Muscle layer of colon (tissue), 2 donors: ENCODE data around the gene ARFGAP2.
"Not testable (repeated sequence)": the region's sequence is repeated elsewhere in the genome, so short reads cannot be mapped to it uniquely, and the experiment has no call there.

ENCODE experiments used
- H3K27ac ChIP-seq: one replicate; pipeline ENCODE4 v1.7.0; 2013; ENCODE audit warnings: low read depth, mild to moderate bottlenecking, low read length, moderate library complexity
- H3K27me3 ChIP-seq, 2 donors: one replicate each; pipeline ENCODE4 v1.7.0; 2013; ENCODE audit warnings: low read length in 2 of 2, mild to moderate bottlenecking in 2 of 2; ENCODE audit not compliant: insufficient read depth in 2 of 2, control insufficient read depth in 1 of 2
- H3K36me3 ChIP-seq: one replicate; pipeline ENCODE4 v1.7.0; 2013; ENCODE audit warnings: mild to moderate bottlenecking, low read length; ENCODE audit not compliant: insufficient read depth
- H3K4me1 ChIP-seq: one replicate; pipeline ENCODE4 v1.7.0; 2013; ENCODE audit warnings: mild to moderate bottlenecking, low read length; ENCODE audit not compliant: insufficient read depth
- H3K4me3 ChIP-seq, 2 donors: one replicate each; pipeline ENCODE4 v1.7.0; 2013; ENCODE audit warnings: low read length in 2 of 2, low read depth in 1 of 2, mild to moderate bottlenecking in 1 of 2, moderate library complexity in 1 of 2
- H3K9ac ChIP-seq: one replicate; pipeline ENCODE4 v1.7.0; 2013; ENCODE audit warnings: low read length
- H3K9me3 ChIP-seq: one replicate; pipeline ENCODE4 v1.7.0; 2013; ENCODE audit warnings: mild to moderate bottlenecking, low read length
- donor health status: abdominal sarcoma.
- donor health status: Adenocarcinoma of cecum.

Gene ARFGAP2

DNA sequence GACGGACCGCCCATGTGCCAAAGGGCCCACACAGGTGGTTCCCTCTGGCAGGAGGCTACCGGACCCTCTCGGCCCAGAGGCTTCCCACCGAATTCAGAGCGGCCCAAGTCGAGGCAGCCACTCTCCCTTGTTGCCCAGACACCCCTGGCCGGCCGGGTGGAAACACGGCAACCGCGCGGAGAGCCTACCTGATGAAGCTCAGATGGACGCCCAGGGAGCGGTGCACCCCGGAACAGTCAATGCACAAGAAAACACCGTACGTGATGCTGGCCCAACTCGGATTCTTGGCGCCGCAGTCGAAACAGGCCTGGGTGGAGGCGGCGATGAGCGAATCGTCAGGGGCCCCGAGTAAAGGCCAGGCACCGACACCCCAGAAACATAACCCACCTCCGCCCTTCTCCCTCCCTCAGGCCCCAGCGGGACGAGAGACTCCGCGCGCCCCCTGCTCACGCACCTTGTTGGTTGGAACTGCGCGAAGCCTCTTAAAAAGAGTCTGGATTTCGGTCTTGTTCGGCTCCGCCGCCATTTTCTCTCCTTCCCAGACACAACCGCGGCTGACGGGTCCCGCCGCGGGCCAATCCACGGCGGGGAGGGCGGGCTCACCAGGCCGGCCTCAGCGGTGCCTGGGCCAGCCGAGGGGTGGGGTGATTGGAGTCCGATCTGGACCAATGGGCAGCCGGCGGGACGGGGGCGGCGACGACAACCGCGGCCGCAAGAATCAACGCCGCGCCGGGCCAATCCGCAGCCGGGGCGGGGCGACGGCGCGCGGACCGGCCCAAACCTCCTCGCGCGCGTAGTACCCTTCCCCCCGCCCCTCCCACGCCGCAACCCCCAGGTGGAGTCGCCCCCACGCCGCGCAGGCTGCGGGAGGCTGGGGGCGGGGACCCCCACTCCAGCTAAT, at the start of gene ARFGAP2:
Gene ARFGAP2, minus strand, starts transcription at position 552 of the 901 bp plus-strand sequence. Its CDS starts 26 bp downstream, at position 526.
- H3K36me3 ChIP-seq = peaks cover 63% of the 10 kb centered on the region
- no peaks in the 10 kb centered on the region for H3K9me3 ChIP-seq
- H3K9ac ChIP-seq = peak within 1 kb of the TSS; percentile 78
- H3K4me3 ChIP-seq = peak within 1 kb of the TSS; percentile 69 to 87
- H3K4me1 ChIP-seq = peaks cover 55% of the 10 kb centered on the region
- no peaks in the 10 kb centered on the region for H3K27me3 ChIP-seq
- H3K27ac ChIP-seq = peak within 1 kb of the TSS; percentile 97

DNA sequence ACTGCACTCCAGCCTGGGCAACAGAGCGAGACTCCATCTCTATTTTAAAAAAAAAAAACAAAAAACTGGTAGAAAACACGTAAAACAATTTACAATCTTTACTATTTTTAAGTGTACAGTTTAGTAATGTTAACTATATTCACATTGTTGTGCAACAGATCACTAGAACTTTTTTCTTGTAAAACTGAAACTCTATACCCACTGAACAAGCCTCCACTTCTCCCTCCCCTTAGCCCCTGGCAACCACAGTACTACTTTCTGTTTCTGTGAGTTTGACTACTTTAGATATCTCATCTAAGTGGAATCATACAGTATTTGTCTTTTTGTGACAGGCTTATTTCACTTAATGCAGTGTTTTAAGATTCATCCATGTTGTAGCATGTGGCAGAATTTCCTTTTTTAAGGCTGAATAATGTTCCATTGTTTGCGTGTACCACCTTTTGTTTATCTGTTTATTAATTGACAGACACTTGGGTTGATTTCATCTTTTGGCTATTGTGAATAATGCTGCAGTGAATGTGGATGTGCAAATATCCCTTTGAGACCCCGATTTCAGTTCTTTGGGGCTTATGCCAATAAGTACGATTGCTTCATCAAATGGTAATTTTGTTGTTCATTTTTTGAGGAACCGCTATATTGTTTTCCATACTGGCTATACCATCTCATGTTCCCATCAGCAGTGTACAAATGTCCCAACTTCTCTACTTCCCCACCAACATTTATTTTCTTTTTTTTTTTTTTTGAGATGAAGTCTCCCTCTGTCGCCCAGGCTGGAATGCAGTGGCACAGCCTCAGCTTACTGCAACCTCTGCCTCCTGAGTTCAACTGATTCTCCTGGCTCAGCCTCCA, 49.1 kb upstream of the ARFGAP2 start:
- Histone ChIP-seq H3K4me3 (no peak overlapping the region), H3K9ac (no peak overlapping the region), H3K9me3 (no peaks in the 10 kb centered on the region), H3K27ac (no peak overlapping the region), H3K36me3 (peaks cover 19% of the 10 kb centered on the region), H3K4me1 (no peaks in the 10 kb centered on the region), H3K27me3 (no peaks in the 10 kb centered on the region)

DNA sequence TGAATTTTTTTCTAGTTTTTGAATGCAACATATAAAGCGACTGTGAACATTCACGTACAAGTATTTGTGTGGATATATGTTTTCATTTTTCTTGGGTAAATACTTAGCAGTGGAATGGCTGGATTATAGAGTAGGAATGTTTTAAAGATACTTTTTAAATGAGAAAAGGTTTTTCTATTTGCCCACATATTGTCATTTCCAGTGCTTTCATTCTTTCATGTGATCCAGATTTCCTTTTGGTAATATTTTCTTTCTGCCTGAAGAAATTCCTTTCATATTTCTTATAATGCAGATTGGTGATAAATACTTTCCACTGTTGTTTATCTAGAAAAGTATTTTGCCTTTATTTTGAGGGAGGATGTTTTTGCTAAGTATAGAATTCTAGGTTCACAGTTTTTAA, 46.0 kb upstream of the ARFGAP2 start:
- H3K4me3 ChIP-seq = no peak overlapping the region
- H3K36me3 ChIP-seq = peaks cover 30% of the 10 kb centered on the region
- H3K9me3 ChIP-seq = no peaks in the 10 kb centered on the region
- no peak overlapping the region for H3K27ac ChIP-seq
- no peak overlapping the region for H3K9ac ChIP-seq
- peaks cover 7% of the 10 kb centered on the region for H3K4me1 ChIP-seq
- no peaks in the 10 kb centered on the region for H3K27me3 ChIP-seq

GRCh38 chr11:47220401-47220821, 43.7 kb upstream of the ARFGAP2 start:
- Histone ChIP-seq H3K27me3 (no peaks in the 10 kb centered on the region), H3K36me3 (peaks cover 20% of the 10 kb centered on the region), H3K9me3 (no peaks in the 10 kb centered on the region), H3K4me1 (peaks cover 18% of the 10 kb centered on the region), H3K4me3 (no peak overlapping the region), H3K27ac (no peak overlapping the region), H3K9ac (no peak overlapping the region)

- H3K27me3 ChIP-seq = no peaks in the 10 kb centered on the region
- peak overlapping the region; percentile 65 for H3K9ac ChIP-seq
- H3K9me3 ChIP-seq = no peaks in the 10 kb centered on the region
- H3K27ac ChIP-seq = peak overlapping the region; percentile 100
- H3K4me1 ChIP-seq = peaks cover 18% of the 10 kb centered on the region
- peaks cover 20% of the 10 kb centered on the region for H3K36me3 ChIP-seq
- H3K4me3 ChIP-seq = peak overlapping the region; percentile 78 to 80
Measured at GRCh38 chr11:47216121-47216798, 39.6 kb upstream of the ARFGAP2 start.

DNA sequence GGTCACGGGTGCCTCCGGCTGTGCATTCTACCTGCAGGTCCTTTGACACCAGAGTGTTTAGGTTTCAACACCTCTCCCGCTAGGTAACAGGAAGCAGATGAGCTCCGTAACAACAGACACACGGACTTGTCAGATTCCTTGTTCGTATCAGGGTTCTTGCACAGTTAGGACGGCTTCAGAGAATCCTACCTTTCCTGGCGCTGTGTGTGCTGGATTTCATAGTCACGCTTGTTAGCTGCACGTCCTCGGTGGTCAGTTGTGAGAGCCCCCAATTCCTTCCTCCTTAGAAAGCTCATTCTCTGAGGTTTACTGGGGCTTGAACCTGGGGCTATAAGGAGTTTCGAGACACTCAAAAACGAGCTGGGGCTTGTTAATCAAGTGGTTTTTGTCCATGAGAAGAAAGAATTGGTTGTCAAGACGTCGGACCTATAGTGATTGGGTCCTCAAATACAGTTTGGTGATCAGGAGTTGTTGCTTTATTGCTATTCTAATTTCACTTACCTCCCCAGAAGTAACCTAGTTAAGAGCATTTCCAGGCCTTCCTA, 38.8 kb upstream of the ARFGAP2 start:
- peak overlapping the region; percentile 78 to 80 for H3K4me3 ChIP-seq
- peak overlapping the region; percentile 100 for H3K27ac ChIP-seq
- H3K9ac ChIP-seq = peak overlapping the region; percentile 65
- no peaks in the 10 kb centered on the region for H3K9me3 ChIP-seq
- H3K27me3 ChIP-seq = no peaks in the 10 kb centered on the region
- peaks cover 18% of the 10 kb centered on the region for H3K4me1 ChIP-seq
- H3K36me3 ChIP-seq = peaks cover 16% of the 10 kb centered on the region

- Histone ChIP-seq H3K4me1 (peaks cover 18% of the 10 kb centered on the region), H3K36me3 (peaks cover 10% of the 10 kb centered on the region), H3K9me3 (no peaks in the 10 kb centered on the region), H3K27ac (peak overlapping the region; percentile 100), H3K4me3 (peak overlapping the region; percentile 78 to 80), H3K9ac (peak overlapping the region; percentile 18), H3K27me3 (no peaks in the 10 kb centered on the region)
Measured at GRCh38 chr11:47213950-47214565, 37.4 kb upstream of the ARFGAP2 start.

GRCh38 chr11:47212938-47213337, 36.3 kb upstream of the ARFGAP2 start:
- peaks cover 13% of the 10 kb centered on the region for H3K4me1 ChIP-seq
- H3K27ac ChIP-seq = no peak overlapping the region

GRCh38 chr11:47208628-47209027, 31.9 kb upstream of the ARFGAP2 start:
- no peaks in the 10 kb centered on the region for H3K36me3 ChIP-seq
- H3K9me3 ChIP-seq = no peaks in the 10 kb centered on the region
- H3K27me3 ChIP-seq = no peaks in the 10 kb centered on the region
- H3K4me3 ChIP-seq = no peak overlapping the region
- H3K9ac ChIP-seq = no peak overlapping the region
- H3K4me1 ChIP-seq = no peaks in the 10 kb centered on the region
- no peak overlapping the region for H3K27ac ChIP-seq

More at GRCh38 chr11:47212938-47213337, 36.3 kb upstream of the ARFGAP2 start:
- no peaks in the 10 kb centered on the region for H3K27me3 ChIP-seq
- peaks cover 2% of the 10 kb centered on the region for H3K36me3 ChIP-seq
- H3K9ac ChIP-seq = no peak overlapping the region
- H3K9me3 ChIP-seq = no peaks in the 10 kb centered on the region
- no peak overlapping the region for H3K4me3 ChIP-seq

DNA sequence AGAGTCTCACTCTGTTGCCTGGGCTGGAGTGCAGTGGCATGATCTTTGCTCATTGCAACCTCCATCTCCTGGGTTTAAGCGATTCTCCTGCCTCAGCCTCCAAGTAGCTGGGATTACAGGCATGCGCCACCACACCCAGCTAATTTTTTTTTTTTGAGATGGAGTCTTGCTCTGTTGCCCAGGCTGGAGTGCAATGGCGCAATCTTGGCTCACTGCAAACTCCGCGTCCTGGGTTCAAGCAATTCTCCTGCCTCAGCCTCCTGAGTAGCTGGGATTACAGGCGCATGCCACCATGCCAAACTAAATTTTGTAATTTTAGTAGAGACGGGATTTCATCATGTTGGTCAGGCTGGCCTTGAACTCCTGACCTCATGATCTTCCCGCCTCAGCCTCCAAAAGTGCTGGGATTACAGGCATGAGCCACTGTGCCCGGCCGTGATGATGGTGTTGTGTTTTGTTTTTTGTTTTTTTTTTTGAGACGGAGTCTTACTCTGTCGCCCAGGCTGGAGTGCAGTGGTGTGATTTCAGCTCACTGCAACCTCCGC, 31.4 kb upstream of the ARFGAP2 start:
- not testable (repeated sequence) for H3K4me1 ChIP-seq, H3K36me3 ChIP-seq, H3K4me3 ChIP-seq, H3K9ac ChIP-seq, H3K27ac ChIP-seq, H3K9me3 ChIP-seq, H3K27me3 ChIP-seq
